K562 (cell line): ENCODE results near the gene RYR3. TPM values are rescaled to one million over a fixed set of nuclear protein-coding genes. Genes with fewer than 3 reads are reported as not detected.

Experiments used
- ATAC-seq: fragments of 200-7000 bp; cut with Tn5 transposase; 3 replicates; pipeline ENCODE4 v1.9.1; 2020; ENCODE audit warnings: moderate library complexity
- BruUV-seq: library from RNA; stranded (reverse); fragments of 400-500 nt; replicated peaks from 2 replicates; lab custom pipeline; 2021; lab: Mats Ljungman, UMichigan
- CTCF ChIA-PET: fragments of 300-600 bp; formaldehyde crosslinking; extraction: SDS; loops from one replicate; lab custom pipeline; 2021; ENCODE audit warnings: low intra/inter-chr PET ratio; lab: Yijun Ruan, JAX
- POLR2A ChIA-PET: fragments of 300-600, 350-650 bp; sonication (Branson Sonifier 250); formaldehyde crosslinking; extraction: SDS; loops from one replicate; lab custom pipeline; 2021; ENCODE audit warnings: antibody characterized with exemption, inconsistent platforms; lab: Yijun Ruan, JAX
- DNase-seq, 4 experiments: peaks; one replicate each; pipeline versions ENCODE4 v3.0.0 to v3.0.0-alpha.2; 2011 to 2018; ENCODE audit warnings: low spot score in 3 of 4, mixed read lengths in 3 of 4; ENCODE audit errors: extremely low read depth in 1 of 4
- FAIRE-seq: peaks from 2 replicates; lab custom pipeline; 2011; peaks lifted over from hg19 to GRCh38; lab: Jason Lieb, UNC
- H2AFZ ChIP-seq: 2 replicates; pipeline ENCODE4 v1.6.0; 2011; ENCODE audit warnings: low read depth, low read length, control low read depth, inconsistent platforms
- H3K27ac ChIP-seq: fragments of 200-600 bp; 3 replicates; pipeline ENCODE4 v1.8.0; 2011; ENCODE audit warnings: low read depth, mild to moderate bottlenecking, control low read depth, inconsistent platforms, low read length, moderate library complexity, mixed read lengths; ENCODE audit errors: extremely low read depth
- H3K27me3 ChIP-seq, 2 experiments: fragments of 300-600 bp in 1 of 2; 2 replicates in 1 of 2; 3 replicates in 1 of 2; pipeline versions ENCODE4 v1.6.0 to v1.8.0; 2011; ENCODE audit warnings: inconsistent platforms in 2 of 2, low read length in 2 of 2, mild to moderate bottlenecking in 1 of 2, mixed read lengths in 1 of 2, moderate library complexity in 1 of 2; ENCODE audit not compliant: control insufficient read depth in 2 of 2, insufficient read depth in 2 of 2
- H3K36me3 ChIP-seq: fragments of 300-600 bp; 3 replicates; pipeline ENCODE4 v1.8.0; 2011; ENCODE audit warnings: mild to moderate bottlenecking, low read length, inconsistent platforms; ENCODE audit not compliant: control insufficient read depth, insufficient read depth
- H3K4me1 ChIP-seq, 2 experiments: fragments of 200-600 bp in 1 of 2; replicated peaks in 1 of 2; 2 replicates in 1 of 2; 3 replicates in 1 of 2; pipeline versions ENCODE4 v1.5.1 to v1.8.0; 2011; ENCODE audit warnings: inconsistent platforms in 2 of 2, low read length in 2 of 2, mild to moderate bottlenecking in 1 of 2, mixed read lengths in 1 of 2, moderate library complexity in 1 of 2; ENCODE audit not compliant: control insufficient read depth in 2 of 2, insufficient read depth in 2 of 2
- H3K4me2 ChIP-seq: 2 replicates; pipeline ENCODE4 v1.6.1; 2011; ENCODE audit warnings: low read length, control low read depth, inconsistent platforms, mixed read lengths; ENCODE audit not compliant: insufficient read depth
- H3K4me3 ChIP-seq: fragments of 200-600 bp; sonication (generic), shearing (Covaris generic); 2 replicates; pipeline ENCODE4 v1.5.1; 2016; ENCODE audit warnings: control low read depth, inconsistent platforms
- H3K79me2 ChIP-seq: fragments of 200-600 bp; 3 replicates; pipeline ENCODE4 v1.8.0; 2011; ENCODE audit warnings: low read length, inconsistent platforms; ENCODE audit not compliant: control insufficient read depth, insufficient read depth
- H3K9ac ChIP-seq, 2 experiments: 2 replicates each; pipeline versions ENCODE4 v1.6.0 to v1.6.1; 2011; ENCODE audit warnings: low read depth in 2 of 2, low read length in 2 of 2, control low read depth in 1 of 2, inconsistent platforms in 1 of 2, mild to moderate bottlenecking in 1 of 2, mixed read lengths in 1 of 2; ENCODE audit not compliant: insufficient read depth in 1 of 2
- H3K9me1 ChIP-seq: one replicate; pipeline ENCODE4 v1.6.0; 2011; ENCODE audit warnings: inconsistent platforms, mild to moderate bottlenecking, low read length, moderate library complexity; ENCODE audit not compliant: control insufficient read depth, insufficient read depth
- H3K9me3 ChIP-seq: replicated peaks from 2 replicates; pipeline ENCODE4 v1.5.1; 2011; ENCODE audit warnings: low read depth, low read length, inconsistent platforms; ENCODE audit not compliant: control insufficient read depth, insufficient read depth
- H4K20me1 ChIP-seq: replicated peaks from 2 replicates; pipeline ENCODE4 v1.6.1; 2011; ENCODE audit warnings: low read length, inconsistent platforms, mixed read lengths; ENCODE audit not compliant: control insufficient read depth, insufficient read depth
- BRD9 ChIP-seq: fragments of 450-650 bp; IDR thresholded peaks from 2 replicates; pipeline ENCODE4 v1.6.1; 2018; ENCODE audit warnings: low read depth; ENCODE audit not compliant: partially characterized antibody
- HMG20A ChIP-seq: fragments of 450-650 bp; formaldehyde crosslinking; conservative IDR thresholded peaks from 2 replicates; pipeline ENCODE4 v1.4.0; 2020; ENCODE audit warnings: mild to moderate bottlenecking, mixed read lengths
- KDM4B ChIP-seq, 2 experiments: fragments of 450-650 bp in 1 of 2; sonication (generic) in 1 of 2; IDR thresholded peaks; 2 replicates each; pipeline ENCODE4 v1.6.1; 2016 to 2017; ENCODE audit warnings: borderline replicate concordance in 2 of 2, antibody characterized with exemption in 1 of 2, low read depth in 1 of 2, mild to moderate bottlenecking in 1 of 2
- NCOR1 ChIP-seq: fragments of 450-650 bp; IDR thresholded peaks from 2 replicates; pipeline ENCODE4 v1.6.1; 2016; ENCODE audit warnings: mild to moderate bottlenecking, moderate library complexity
- SMARCC2 ChIP-seq: fragments of 450-650 bp; IDR thresholded peaks from 2 replicates; pipeline ENCODE4 v1.6.1; 2017; ENCODE audit warnings: antibody characterized with exemption, moderate library complexity, mild to moderate bottlenecking, low read depth
- ZKSCAN1 ChIP-seq: fragments of 150-350 bp; IDR thresholded peaks from 2 replicates; pipeline ENCODE4 v1.6.1; 2016; ENCODE audit warnings: low read depth, low read length
- WGBS: fragments of 100-300 bp; shearing (Covaris generic); methylation state at CpG from one replicate; pipeline ENCODE4 v1.1.6; 2016; ENCODE audit warnings: low coverage, mixed read lengths; ENCODE audit not compliant: insufficient coverage; ENCODE audit errors: missing lambda C conversion rate; 5-methylcytosine and 5-hydroxymethylcytosine counted together
- in situ Hi-C: fragments of 300-500 bp; cut with MboI; formaldehyde crosslinking; loops from 4 replicates; pipeline ENCODE4 v1.15.0; 2018; ENCODE audit warnings: inconsistent platforms, mixed read lengths
- intact Hi-C: fragments of 100-400 bp; cut with micrococcal nuclease; formaldehyde crosslinking; loops from 2 replicates; pipeline ENCODE4 v1.14.2; 2022
- polyA plus RNA-seq, 8 experiments: library from polyadenylated mRNA; depleted of rRNA in 4 of 8; stranded (reverse) in 5 of 8; unstranded in 3 of 8; fragments of >200 nt; fragmentation: Nextera tagmentation in 2 of 8; fragmentation: Illumina TruSeq in 1 of 8; extraction: Ambion mirVana in 2 of 8; extraction: Trizol in 1 of 8; gene quantifications; 2 replicates each; pipeline versions ENCODE4 v1.2.1 to v1.2.3, GENCODE V29; 2011 to 2014; ENCODE audit warnings: inconsistent platforms in 1 of 8, missing spikeins in 1 of 8
- total RNA-seq, 7 experiments: library from RNA; depleted of rRNA in 6 of 7; stranded (reverse); fragments of >200 nt in 6 of 7; fragmentation: Illumina TruSeq in 2 of 7; extraction: Trizol in 2 of 7; gene quantifications; 2 replicates each; pipeline versions ENCODE4 v1.2.1 to v1.2.3, GENCODE V29; 2011 to 2021; ENCODE audit warnings: low replicate concordance in 1 of 7
- TF ChIP-seq, protein P1 (sequence below): IDR thresholded peaks from 3 replicates; pipeline ENCODE4 v1.6.1; 2011; ENCODE audit warnings: borderline replicate concordance, mild to moderate bottlenecking, moderate library complexity; ENCODE audit not compliant: insufficient read length; ENCODE audit errors: extremely low read depth

RYR3 gene
- total and polyA plus RNA-seq, 9 of the 15 experiments (the other 6 are each of a cell fraction or from before 2014, with no cell fraction given), result 0.04 TPM; not detected in 8

DNA sequence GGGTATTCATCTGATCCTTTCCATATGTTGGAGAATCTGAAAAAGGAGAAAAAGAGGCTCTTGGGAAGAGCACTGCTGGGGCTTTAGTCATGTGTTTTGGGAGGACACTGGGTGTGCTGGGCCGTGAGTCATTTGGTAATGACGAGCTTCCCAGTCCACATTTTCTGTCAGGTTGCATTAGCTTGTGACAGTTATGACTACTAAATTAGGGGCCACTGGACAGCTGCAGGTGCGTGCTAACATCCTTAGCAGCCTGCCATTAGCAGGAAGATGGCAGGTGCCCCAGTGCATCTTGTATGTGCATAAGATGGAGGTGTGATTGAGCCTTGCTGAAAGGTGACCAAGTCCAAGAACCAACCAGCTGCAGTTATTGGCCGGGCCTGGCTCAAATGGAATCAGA is 242.4 kb downstream of the RYR3 start:
- TF ChIP-seq KDM4B (IDR thresholded peaks at IDR 0.05; ENCODE audit: borderline replicate concordance in 2 of 2, low read depth in 1 of 2), result no peak
- TF ChIP-seq SMARCC2, result no peak
- TF ChIP-seq, protein P1, sequence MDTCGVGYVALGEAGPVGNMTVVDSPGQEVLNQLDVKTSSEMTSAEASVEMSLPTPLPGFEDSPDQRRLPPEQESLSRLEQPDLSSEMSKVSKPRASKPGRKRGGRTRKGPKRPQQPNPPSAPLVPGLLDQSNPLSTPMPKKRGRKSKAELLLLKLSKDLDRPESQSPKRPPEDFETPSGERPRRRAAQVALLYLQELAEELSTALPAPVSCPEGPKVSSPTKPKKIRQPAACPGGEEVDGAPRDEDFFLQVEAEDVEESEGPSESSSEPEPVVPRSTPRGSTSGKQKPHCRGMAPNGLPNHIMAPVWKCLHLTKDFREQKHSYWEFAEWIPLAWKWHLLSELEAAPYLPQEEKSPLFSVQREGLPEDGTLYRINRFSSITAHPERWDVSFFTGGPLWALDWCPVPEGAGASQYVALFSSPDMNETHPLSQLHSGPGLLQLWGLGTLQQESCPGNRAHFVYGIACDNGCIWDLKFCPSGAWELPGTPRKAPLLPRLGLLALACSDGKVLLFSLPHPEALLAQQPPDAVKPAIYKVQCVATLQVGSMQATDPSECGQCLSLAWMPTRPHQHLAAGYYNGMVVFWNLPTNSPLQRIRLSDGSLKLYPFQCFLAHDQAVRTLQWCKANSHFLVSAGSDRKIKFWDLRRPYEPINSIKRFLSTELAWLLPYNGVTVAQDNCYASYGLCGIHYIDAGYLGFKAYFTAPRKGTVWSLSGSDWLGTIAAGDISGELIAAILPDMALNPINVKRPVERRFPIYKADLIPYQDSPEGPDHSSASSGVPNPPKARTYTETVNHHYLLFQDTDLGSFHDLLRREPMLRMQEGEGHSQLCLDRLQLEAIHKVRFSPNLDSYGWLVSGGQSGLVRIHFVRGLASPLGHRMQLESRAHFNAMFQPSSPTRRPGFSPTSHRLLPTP, result no peak
- no peak for TF ChIP-seq HMG20A
- no peak for TF ChIP-seq NCOR1
- TF ChIP-seq ZKSCAN1, result no peak
- TF ChIP-seq BRD9, result no peak
- TF ChIP-seq, all 486 proteins: peak for 0
- Histone ChIP-seq H3K27me3 (no peaks in the 10 kb centered on the region; a peak in 1 of 5 replicates), H3K9ac (no peak overlapping the region), H3K9me1 (no peaks in the 10 kb centered on the region), H3K36me3 (no peaks in the 10 kb centered on the region), H3K4me1 (no peaks in the 10 kb centered on the region), H3K9me3 (no peaks in the 10 kb centered on the region), H3K79me2 (no peaks in the 10 kb centered on the region), H4K20me1 (no peaks in the 10 kb centered on the region), H2AFZ (no peak overlapping the region), H3K4me2 (no peak overlapping the region), H3K27ac (no peak overlapping the region), H3K4me3 (no peak overlapping the region)
- no peak for DNase-seq
- ChIA-PET POLR2A (no interaction called here), CTCF (no interaction called here)
- in situ Hi-C loops, result no loop called here
- ATAC-seq, result no peak
- no peak for FAIRE-seq
- no TSS peak for BruUV-seq
- WGBS, result 3% methylated on average over 4 of the region's 4 CpGs
- intact Hi-C loops, result no loop called here
